LoVo (cell line): ENCODE measurements around the gene GOLT1A.
"Not testable (repeated sequence)": the region's sequence is repeated elsewhere in the genome, so short reads cannot be mapped to it uniquely, and the experiment has no call there.

ENCODE experiments used
- DNase-seq: peaks from one replicate; pipeline ENCODE4 v3.0.0-alpha.2; 2016; ENCODE audit warnings: low spot score

GOLT1A gene

DNA sequence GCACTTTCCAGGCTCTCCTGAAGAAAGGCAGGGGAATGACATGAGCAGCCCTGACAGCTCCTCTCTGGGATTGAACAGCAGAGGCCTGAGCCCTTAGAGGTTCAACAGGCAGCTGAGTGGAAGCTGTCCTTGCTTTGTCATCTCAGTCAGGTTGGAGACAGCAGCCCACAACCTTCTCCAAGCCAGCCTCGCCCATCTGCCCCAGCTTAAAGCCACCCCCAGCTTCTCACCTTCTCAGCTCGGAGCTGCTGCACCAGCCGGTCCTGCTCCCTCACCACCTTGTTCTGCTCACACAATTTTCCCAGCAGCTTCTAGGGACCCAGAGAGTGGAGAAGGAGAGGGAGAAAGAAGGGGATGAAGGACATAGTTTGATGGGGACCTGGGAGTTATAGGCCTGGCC lies 35.2 kb upstream of the GOLT1A start:
- no peak for DNase-seq

DNA sequence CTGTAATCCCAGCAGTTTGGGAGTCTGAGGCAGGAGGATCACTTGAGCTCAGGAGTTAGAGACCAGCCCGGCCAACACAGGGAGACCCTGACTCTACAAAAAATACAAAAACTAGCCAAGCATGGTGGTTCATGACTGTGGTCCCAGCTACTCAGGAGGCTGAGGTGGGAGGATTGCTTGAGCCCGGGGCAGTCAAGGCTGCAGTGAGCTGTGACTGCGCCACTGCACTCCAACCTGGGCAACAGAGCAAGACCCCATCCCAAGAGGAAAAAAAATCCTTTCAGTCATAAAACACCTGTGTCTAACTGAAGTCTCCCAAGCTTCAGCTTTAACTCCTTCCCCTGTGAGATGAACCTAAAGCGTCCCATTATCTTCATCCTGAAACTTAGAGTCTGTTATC lies 33.1 kb upstream of the GOLT1A start:
- no peak for DNase-seq

- DNase-seq = no peak
Measured at GRCh38 chr1:204242920-204243319, 29.1 kb upstream of the GOLT1A start.

GRCh38 chr1:204241914-204242313 lies 28.1 kb upstream of the GOLT1A start:
- no peak for DNase-seq

DNA sequence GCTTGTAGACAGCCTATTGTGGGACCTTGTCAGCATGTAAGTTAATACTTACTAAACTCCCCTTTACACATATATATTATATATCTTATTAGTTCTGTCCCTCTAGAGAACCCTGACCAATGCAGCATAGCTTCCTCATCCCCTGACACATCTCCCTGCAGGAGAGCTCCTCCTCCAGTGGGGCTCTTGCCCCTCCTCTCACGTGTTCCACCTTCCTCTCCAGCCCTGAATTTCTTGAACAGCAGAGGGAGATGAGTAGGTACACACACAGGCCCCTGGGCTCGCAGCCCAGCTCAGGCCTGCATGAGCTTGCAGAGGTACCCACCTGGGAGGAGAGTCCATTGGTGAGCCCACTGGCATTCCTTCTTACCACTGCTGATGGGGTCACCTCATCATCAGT lies 27.3 kb upstream of the GOLT1A start:
- no peak for DNase-seq

GRCh38 chr1:204240233-204240632 lies 26.4 kb upstream of the GOLT1A start:
- DNase-seq = no peak

- not testable (repeated sequence) for DNase-seq
Measured at GRCh38 chr1:204239401-204239800, 25.6 kb upstream of the GOLT1A start.

- not testable (repeated sequence) for DNase-seq
Measured at GRCh38 chr1:204238520-204238919, 24.7 kb upstream of the GOLT1A start.

- DNase-seq = not testable (repeated sequence)
Measured at GRCh38 chr1:204237515-204237914, 23.7 kb upstream of the GOLT1A start.

DNA sequence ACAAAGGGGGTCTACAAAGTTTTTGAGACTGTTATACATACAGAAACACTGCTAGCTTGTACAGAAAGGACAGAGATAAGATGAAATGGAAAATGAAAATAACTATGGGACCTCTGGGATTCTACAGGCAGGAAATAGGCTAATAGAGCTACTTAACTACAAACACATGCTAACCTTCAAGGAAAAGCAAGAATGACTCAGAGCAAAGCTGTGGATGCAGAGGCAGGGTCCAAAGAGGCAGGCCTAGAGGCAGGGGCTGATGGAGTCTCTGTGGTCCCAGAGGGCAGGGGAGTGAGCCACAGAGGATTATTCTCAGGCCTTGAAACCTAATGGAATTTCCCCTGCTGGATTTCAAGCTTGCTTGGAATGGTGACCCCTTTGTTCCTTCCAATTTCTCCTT lies 18.7 kb upstream of the GOLT1A start:
- no peak for DNase-seq

- DNase-seq = no peak
Measured at GRCh38 chr1:204230211-204230610, 16.4 kb upstream of the GOLT1A start.

- no peak for DNase-seq
Measured at GRCh38 chr1:204228896-204229295, 15.1 kb upstream of the GOLT1A start.

- DNase-seq = no peak
Measured at GRCh38 chr1:204227996-204228785, 14.4 kb upstream of the GOLT1A start.

GRCh38 chr1:204227351-204227750 lies 13.6 kb upstream of the GOLT1A start:
- no peak for DNase-seq

DNA sequence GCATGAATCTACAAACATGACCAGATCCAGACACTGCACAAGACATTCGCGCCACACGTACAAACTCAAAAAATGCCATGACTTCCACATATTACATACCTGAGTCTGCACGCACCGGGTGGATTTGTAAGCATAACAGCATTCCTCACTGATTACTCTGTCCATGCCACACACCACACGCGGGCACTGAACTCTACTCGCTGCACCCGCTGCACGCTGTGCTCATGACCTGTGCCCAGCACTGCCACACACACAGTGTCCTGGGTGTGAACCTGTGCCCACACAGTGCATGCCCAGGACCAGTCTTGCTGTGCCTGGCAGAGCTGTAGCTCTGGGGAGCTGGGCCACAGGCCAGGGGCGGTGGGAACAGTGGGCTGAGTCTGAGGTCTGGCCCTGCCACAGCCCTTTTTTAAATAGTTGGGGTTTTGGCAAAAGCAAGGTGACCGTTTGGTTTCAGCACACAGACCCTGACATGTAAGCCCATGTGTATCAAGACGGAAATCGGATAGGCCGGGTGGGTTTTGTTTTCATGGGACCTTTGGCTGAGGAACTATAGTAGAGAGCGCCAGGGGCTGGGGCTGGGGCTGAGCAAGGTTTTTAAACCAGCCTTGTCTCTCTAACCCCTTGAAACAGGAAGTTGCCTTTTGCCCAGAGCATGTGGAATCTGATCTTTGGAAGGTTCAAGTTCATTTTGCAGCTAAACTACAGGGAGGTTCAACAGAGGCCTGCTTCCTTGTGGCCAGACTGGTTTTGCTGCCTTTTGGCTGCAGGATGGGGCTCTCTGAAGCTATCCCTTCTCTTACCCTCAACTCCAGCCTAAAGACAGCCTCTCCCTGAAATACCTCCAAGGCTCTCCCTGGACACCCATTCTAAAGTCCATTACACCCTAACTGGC lies 12.3 kb upstream of the GOLT1A start:
- no peak for DNase-seq

DNA sequence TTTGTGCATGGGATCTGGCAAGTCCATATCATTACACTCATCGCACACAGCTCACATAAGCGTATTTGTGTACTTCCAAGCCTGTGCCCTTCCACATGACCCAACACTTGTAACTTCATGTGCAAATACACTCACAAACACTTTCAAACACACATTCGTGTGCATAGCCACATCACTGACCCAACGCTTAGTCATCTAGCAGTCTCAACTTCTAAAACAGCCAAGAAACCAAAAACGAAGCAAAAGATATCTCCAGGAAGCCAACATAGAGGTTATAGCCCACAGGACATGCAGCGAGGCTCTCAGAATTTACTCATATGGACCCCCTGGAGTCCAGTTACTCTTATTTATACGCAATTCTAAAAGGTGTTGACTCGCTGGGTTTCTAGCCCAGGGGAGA lies 10.9 kb upstream of the GOLT1A start:
- DNase-seq = no peak

DNA sequence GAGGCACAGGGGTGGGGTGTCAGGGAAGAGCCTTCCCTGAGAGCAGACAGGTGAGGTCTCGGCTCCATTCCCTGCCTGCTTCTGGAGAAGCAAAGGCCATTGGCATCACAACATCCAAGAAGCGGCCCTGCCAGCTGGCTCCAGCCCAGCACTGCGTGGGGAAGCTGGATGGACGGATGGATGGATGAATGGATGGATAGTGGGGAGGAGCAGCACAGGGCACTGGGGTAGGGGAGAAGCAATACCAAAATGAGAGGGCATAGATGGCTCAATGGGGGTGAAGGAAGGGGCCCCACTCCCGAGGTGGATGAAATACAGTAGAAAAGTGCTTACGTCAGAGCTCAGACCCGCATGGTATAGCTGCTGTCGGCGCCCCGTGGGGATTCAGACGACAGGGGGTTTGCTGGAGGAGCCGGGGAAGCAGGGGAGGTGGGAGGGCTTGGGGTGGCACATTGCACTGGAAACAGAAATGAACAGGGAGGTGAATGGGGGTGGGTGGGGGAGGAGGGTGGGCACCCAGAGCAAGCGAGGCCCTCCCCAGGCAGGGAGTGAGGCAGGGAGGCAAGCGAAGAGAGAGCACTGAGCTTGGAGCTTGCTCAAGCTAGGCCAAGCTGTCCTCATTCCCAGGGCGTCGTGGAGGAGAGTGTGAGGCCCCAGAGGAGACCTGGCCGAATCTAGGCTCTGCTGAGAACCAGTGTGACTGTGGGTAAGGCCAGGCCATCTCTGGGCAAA lies 9.5 kb upstream of the GOLT1A start:
- DNase-seq = no peak

GRCh38 chr1:204222764-204223055 lies 8.9 kb upstream of the GOLT1A start:
- no peak for DNase-seq

- no peak for DNase-seq
Measured at GRCh38 chr1:204222006-204222763, 8.4 kb upstream of the GOLT1A start.

DNA sequence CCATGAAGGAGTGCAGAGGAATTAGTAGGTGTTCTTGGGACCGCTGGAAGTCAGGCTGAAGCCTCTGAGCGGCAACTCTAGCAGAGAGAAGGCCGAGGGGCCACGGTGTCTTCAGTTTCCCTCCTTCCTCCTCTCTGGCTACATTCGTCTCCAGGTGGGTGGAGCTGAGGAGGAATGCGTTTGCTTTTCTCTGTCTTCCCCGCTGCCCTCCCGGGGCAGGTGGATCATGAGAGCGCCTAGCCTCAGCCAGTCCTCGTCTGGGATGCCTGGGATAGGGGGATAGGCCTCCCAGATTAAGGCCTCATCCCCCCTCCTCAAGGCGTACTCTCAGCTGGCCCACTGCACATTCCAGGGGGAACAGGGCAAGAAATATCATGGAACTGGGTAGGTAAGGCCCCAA lies 7.5 kb upstream of the GOLT1A start:
- no peak for DNase-seq

DNA sequence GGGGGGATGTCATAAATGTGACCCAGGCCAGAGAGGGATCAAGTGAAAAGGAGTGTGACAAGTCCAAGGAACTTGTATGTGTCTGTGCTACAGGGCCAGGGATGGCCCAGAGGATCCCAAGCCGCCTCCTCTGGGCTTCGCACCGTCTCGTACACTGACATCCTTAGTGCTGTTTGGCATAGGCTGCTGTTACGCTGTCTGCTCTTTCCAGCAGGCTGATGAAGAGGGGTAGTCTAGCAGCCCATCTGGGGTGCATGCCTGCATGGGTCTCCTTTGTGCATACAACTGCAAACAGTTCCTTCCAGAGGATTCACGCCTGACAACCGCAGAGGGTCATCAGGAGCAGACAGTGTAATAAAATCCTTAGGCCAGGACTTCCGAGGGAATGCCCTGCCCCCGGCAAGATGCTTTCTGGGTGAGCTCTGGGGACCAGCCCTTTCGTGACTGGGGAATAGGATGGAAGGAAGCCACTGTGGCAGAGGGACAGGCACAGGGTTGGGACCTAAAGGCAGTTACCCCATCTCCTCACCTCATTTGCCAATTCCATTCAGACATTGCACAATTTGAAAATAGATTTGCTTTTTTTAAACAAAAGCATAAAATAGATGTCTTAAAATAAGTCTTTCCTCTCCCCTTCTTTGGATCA lies 6.3 kb upstream of the GOLT1A start:
- DNase-seq = no peak

DNA sequence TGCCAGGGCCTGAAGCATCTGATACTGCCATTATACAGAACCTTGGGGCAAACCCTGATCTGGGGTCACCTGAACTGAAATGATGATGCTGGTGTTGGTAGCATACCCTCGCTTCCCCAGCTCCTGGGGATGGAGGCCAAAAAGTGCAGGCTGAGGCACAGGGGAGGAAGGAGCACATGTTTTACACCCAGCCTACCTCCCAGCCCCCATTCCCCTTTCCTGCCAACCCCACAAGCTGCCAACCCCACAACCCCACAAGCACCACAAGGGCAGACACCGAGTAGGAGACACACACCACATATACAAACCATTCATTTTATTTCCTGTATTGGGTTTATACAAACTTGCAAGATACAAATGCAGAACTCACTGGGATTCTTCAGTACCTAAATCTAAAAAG lies 4.8 kb upstream of the GOLT1A start:
- DNase-seq = no peak
